ENCODE results near the gene PPM1M.

The PPM1M gene

GRCh38 chr3:52249683-52250082, 4.1 kb downstream of the PPM1M start:
- no peak overlapping the region for H3K4me3 ChIP-seq (ENCODE audit: control insufficient read depth, low read depth, low read length)
- no peak for DNase-seq (ENCODE audit: low read depth)
- no peak for TF ChIP-seq CTCF (IDR thresholded peaks at IDR 0.05; ENCODE audit: control insufficient read depth, insufficient read depth, low read depth, low read length, missing control alignments)

- TF ChIP-seq CTCF (IDR thresholded peaks at IDR 0.05; ENCODE audit: control insufficient read depth, insufficient read depth, low read depth, low read length, missing control alignments): no peak
- H3K4me3 ChIP-seq (ENCODE audit: control insufficient read depth, low read depth, low read length): no peak overlapping the region
- no peak for DNase-seq (ENCODE audit: low read depth)
These were observed 4.6 kb downstream of the PPM1M start for GRCh38 chr3:52250122-52250521.

GRCh38 chr3:52253314-52254304, 8.1 kb downstream of the PPM1M start:
- TF ChIP-seq CTCF (IDR thresholded peaks at IDR 0.05; ENCODE audit: control insufficient read depth, insufficient read depth, low read depth, low read length, missing control alignments): no peak
- no peak for DNase-seq (ENCODE audit: low read depth)
- H3K4me3 ChIP-seq (ENCODE audit: control insufficient read depth, low read depth, low read length): no peak overlapping the region

GRCh38 chr3:52254608-52255007, 9.0 kb downstream of the PPM1M start:
- H3K4me3 ChIP-seq (ENCODE audit: control insufficient read depth, low read depth, low read length): no peak overlapping the region
- no peak for DNase-seq (ENCODE audit: low read depth)
- TF ChIP-seq CTCF (IDR thresholded peaks at IDR 0.05; ENCODE audit: control insufficient read depth, insufficient read depth, low read depth, low read length, missing control alignments): no peak

GRCh38 chr3:52256159-52256558, 10.6 kb downstream of the PPM1M start:
- no peak overlapping the region for H3K4me3 ChIP-seq (ENCODE audit: control insufficient read depth, low read depth, low read length)
- no peak for DNase-seq (ENCODE audit: low read depth)
- no peak for TF ChIP-seq CTCF (IDR thresholded peaks at IDR 0.05; ENCODE audit: control insufficient read depth, insufficient read depth, low read depth, low read length, missing control alignments)

- H3K4me3 ChIP-seq (ENCODE audit: control insufficient read depth, low read depth, low read length): no peak overlapping the region
- DNase-seq (ENCODE audit: low read depth): no peak
- no peak for TF ChIP-seq CTCF (IDR thresholded peaks at IDR 0.05; ENCODE audit: control insufficient read depth, insufficient read depth, low read depth, low read length, missing control alignments)
These were observed 11.1 kb downstream of the PPM1M start for GRCh38 chr3:52256622-52257021.
